ENCODE measurements around the gene HSD17B13. TPM values are rescaled to one million over a fixed set of nuclear protein-coding genes. Genes with fewer than 3 reads are reported as not detected.
"Not testable (repeated sequence)": the region's sequence is repeated elsewhere in the genome, so short reads cannot be mapped to it uniquely, and the experiment has no call there.

Gene HSD17B13
- polyA plus RNA-seq (ENCODE audit: insufficient read length in 4 of 4): under 1 TPM; 0.29 to 0.58 (median 0.42) TPM

DNA sequence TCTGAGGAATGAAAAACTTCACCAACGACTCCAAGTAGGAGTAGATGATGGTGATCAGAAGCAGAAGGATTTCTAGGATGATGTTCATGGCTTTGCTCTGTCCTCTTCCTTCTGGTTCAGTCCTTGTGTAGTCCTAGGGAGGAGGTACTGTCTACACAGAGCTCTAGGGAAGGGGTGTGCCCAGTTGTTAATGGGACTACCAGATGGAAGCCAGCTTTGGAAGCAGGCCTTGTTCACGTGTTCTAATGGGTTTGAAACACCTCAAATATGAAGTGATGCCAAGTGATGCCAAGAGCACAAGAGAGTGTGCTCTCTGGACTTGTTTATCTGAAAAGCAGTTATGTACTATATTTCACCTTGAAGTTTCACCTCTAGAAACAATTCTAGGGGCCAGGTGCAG, at the start of gene HSD17B13:
HSD17B13 (minus strand) TSS at position 129 of the 400 bp plus-strand sequence; CDS start at position 88, 41 bp downstream.
- no peak for DNase-seq (ENCODE audit: low read depth in 4 of 4, low spot score in 3 of 4)

GRCh38 chr4:87370068-87370467, 47.4 kb upstream of the HSD17B13 start:
- DNase-seq (ENCODE audit: low read depth in 4 of 4, low spot score in 3 of 4): no peak

- DNase-seq (ENCODE audit: low read depth in 4 of 4, low spot score in 3 of 4): no peak
Observed at GRCh38 chr4:87366521-87367162, 44.0 kb upstream of the HSD17B13 start.

GRCh38 chr4:87365348-87365747, 42.7 kb upstream of the HSD17B13 start:
- no peak for DNase-seq (ENCODE audit: low read depth in 4 of 4, low spot score in 3 of 4)

- no peak for DNase-seq (ENCODE audit: low read depth in 4 of 4, low spot score in 3 of 4)
Observed at GRCh38 chr4:87363552-87363951, 40.9 kb upstream of the HSD17B13 start.

GRCh38 chr4:87360338-87360935, 37.8 kb upstream of the HSD17B13 start:
- no peak for DNase-seq (ENCODE audit: low read depth in 4 of 4, low spot score in 3 of 4)

DNA sequence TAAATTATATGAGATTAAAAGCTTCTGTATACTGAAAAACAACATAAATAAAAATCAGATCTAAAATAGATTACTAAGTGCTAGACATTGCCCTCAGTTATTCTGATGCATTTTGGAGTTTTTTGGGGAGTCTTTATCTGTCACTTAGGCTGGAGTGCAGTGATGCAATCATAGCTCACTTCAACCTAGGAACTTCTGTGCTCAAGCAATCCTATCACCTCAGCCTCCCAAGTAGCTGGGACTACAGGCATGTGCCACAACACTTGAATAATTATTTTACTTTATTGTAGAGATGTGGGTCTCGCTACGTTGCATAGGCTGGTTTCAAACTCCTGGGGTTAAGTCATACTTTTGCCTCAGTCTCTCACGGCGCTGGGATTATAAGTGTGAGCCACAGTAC, 36.6 kb upstream of the HSD17B13 start:
- no peak for DNase-seq (ENCODE audit: low read depth in 4 of 4, low spot score in 3 of 4)

GRCh38 chr4:87356832-87357526, 34.3 kb upstream of the HSD17B13 start:
- no peak for DNase-seq (ENCODE audit: low read depth in 4 of 4, low spot score in 3 of 4)

- DNase-seq (ENCODE audit: low read depth in 4 of 4, low spot score in 3 of 4): no peak
Observed at GRCh38 chr4:87354168-87355102, 31.8 kb upstream of the HSD17B13 start.

- DNase-seq (ENCODE audit: low read depth in 4 of 4, low spot score in 3 of 4): no peak
Observed at GRCh38 chr4:87353592-87353991, 30.9 kb upstream of the HSD17B13 start.

- no peak for DNase-seq (ENCODE audit: low read depth in 4 of 4, low spot score in 3 of 4)
Observed at GRCh38 chr4:87345139-87345538, 22.5 kb upstream of the HSD17B13 start.

DNA sequence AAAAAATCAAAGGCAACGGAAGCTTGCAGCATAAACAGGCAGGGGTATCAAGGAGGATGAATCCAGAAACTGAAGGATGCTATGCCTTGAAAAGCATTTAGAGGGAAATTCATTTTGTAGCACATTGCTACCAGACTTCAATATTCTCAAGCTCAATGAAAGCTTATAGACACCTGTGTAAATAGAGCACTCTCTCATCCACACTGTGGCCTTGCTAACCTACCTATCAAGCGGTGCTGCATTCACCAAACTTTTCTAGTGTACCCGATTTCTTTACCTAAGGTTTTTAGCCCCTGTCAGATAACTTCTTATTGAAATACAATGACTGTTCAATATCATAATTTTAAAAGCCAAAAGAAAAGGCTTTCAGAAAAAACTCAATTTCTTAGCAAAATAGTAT, 20.2 kb upstream of the HSD17B13 start:
- DNase-seq (ENCODE audit: low read depth in 4 of 4, low spot score in 3 of 4): no peak

GRCh38 chr4:87341954-87342635, 19.4 kb upstream of the HSD17B13 start:
- DNase-seq (ENCODE audit: low read depth in 4 of 4, low spot score in 3 of 4): not testable (repeated sequence)

DNA sequence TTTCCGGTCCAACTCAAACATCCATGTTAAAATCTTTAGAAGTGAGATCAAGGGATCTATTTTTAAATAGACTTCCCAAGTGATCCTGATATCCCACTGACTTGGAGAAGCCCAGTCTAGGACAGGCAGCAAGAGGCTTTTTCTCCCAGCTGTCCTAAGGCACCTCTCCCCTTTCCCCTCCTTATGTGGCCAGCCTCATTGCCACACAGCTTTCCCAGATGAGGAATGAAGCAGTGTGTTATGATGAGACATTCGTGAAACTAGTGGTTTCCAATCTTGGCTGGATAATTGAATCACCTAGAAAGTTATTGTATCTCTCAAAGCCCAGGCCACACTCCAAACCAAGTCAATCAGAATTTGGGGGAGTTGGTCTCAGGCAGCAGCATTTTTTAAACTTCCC, 16.8 kb upstream of the HSD17B13 start:
- DNase-seq (ENCODE audit: low read depth in 4 of 4, low spot score in 3 of 4): no peak

DNA sequence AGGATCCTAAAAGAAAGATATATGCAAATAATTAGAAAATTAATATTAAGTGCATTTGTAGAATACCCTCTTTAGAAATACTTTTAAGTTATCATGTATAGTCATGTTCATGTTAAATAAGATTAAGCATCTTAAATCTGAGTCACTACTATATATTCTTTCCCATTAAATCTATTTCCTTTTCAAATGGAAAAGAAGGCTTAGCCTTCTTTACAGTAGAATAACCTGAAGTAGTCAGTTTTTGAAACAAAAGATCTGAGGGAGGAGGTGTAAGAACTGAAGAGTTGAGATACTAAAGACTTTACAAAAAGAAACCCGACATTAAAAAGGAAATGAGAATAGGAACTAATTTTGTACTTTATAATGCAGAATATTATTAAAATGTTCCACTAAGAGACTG, 14.7 kb upstream of the HSD17B13 start:
- DNase-seq (ENCODE audit: low read depth in 4 of 4, low spot score in 3 of 4): no peak

DNA sequence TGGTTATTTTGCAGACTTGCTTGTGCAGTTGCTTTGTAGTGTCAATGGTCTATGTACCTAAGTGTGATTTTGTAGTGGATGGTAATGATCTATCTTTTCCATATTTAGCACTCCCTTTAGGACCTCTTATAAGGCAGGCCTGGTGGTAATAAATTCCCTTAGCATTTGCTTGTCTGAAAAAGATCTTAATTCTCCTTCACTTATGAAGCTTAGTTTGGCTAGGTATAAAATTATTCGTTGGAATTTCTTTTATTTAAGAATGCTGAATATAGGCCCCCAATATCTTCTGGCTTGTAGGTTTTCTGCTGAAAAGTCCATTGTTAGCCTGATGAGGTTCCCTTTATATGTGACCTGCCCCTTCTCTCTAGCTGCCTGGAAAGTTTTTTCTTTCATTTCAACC, 10.6 kb upstream of the HSD17B13 start:
- no peak for DNase-seq (ENCODE audit: low read depth in 4 of 4, low spot score in 3 of 4)

DNA sequence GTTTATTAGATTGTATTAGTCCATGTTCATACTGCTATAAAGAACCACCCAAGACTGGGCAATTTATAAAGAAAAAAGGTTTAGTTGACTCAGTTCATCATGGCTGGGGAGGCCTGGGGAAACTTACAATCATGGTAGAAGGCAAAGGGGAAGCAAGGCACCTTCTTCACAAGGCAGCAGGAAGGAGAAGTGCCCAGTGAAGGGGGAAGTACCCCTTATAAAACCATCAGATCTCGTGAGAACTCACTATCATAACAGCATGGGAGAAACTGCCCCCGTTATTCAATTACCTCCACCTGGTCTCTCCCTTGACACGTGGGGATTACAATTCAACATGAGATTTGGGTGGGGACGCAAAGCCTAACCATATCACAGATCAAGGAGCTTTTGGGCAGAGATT, 8.1 kb upstream of the HSD17B13 start:
- DNase-seq (ENCODE audit: low read depth in 4 of 4, low spot score in 3 of 4): no peak

- no peak for DNase-seq (ENCODE audit: low read depth in 4 of 4, low spot score in 3 of 4)
Observed at GRCh38 chr4:87327136-87327535, 4.5 kb upstream of the HSD17B13 start.

- no peak for DNase-seq (ENCODE audit: low read depth in 4 of 4, low spot score in 3 of 4)
Observed at GRCh38 chr4:87326460-87326859, 3.8 kb upstream of the HSD17B13 start.

DNA sequence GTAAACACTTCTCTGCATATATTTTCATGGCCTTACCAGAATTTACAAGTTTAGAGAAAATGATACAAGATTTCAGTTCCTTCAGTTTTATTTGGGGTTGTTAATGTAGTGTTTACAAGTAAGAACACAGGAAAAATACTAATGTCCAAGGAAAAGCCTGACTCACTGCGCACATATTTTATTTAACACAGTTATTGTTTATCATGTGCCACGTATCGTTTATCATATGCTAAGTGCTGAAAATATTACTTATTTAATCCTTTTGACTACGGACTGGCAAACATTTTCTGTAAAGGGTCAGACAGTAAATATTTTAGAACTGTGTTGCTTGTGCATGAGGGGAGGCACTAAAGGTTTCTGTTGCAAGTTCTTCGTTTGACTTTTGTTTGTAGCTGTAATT, 794 bp downstream of the HSD17B13 start:
- DNase-seq (ENCODE audit: low read depth in 4 of 4, low spot score in 3 of 4): no peak
